Endothelial cell of umbilical vein (primary cell): ENCODE measurements around the gene PIKFYVE. TPM values are rescaled to one million over a fixed set of nuclear protein-coding genes. Genes with fewer than 3 reads are reported as not detected.

Experiments used
- BruUV-seq: library from RNA; stranded (reverse); fragments of 400-500 nt; replicated peaks from 2 replicates; lab custom pipeline; 2021; lab: Mats Ljungman, UMichigan
- CTCF ChIA-PET: fragments of 300-600, 350-600 bp; sonication (Branson Sonifier 250); formaldehyde crosslinking; loops from one replicate; lab custom pipeline; 2021; ENCODE audit warnings: antibody characterized with exemption, inconsistent platforms; lab: Charles Lee
- POLR2A ChIA-PET: fragments of 300-600, 350-600 bp; sonication (Branson Sonifier 250); formaldehyde crosslinking; loops from one replicate; lab custom pipeline; 2021; ENCODE audit warnings: antibody characterized with exemption, inconsistent platforms; lab: Charles Lee
- DNase-seq: peaks from one replicate; pipeline ENCODE4 v3.0.0-alpha.2; 2011; ENCODE audit warnings: low read depth, low spot score
- FAIRE-seq: peaks from 2 replicates; lab custom pipeline; 2011; peaks lifted over from hg19 to GRCh38; lab: Jason Lieb, UNC
- H2AFZ ChIP-seq: 2 replicates; pipeline ENCODE4 v1.6.0; 2012; ENCODE audit warnings: low read depth, low read length, control low read depth, inconsistent platforms
- H3K27ac ChIP-seq: 2 replicates; pipeline ENCODE4 v1.5.1; 2011; ENCODE audit warnings: low read depth, mild to moderate bottlenecking, control low read depth, low read length, moderate library complexity; ENCODE audit not compliant: insufficient read depth
- H3K27me3 ChIP-seq, 2 experiments: 2 replicates each; pipeline versions ENCODE4 v1.6.0 to v1.6.1; 2011; ENCODE audit warnings: low read length in 2 of 2, mixed read lengths in 1 of 2; ENCODE audit not compliant: control insufficient read depth in 2 of 2, insufficient read depth in 2 of 2
- H3K36me3 ChIP-seq, 2 experiments: 2 replicates in 1 of 2; 3 replicates in 1 of 2; pipeline ENCODE4 v1.5.1; 2011; ENCODE audit warnings: low read length in 2 of 2, mild to moderate bottlenecking in 1 of 2, moderate library complexity in 1 of 2; ENCODE audit not compliant: control insufficient read depth in 2 of 2, insufficient read depth in 2 of 2; ENCODE audit errors: extremely low read depth in 1 of 2
- H3K4me1 ChIP-seq: 3 replicates; pipeline ENCODE4 v1.5.1; 2011; ENCODE audit warnings: mild to moderate bottlenecking, low read length; ENCODE audit not compliant: control insufficient read depth, insufficient read depth; ENCODE audit errors: extremely low read depth
- H3K4me2 ChIP-seq: 2 replicates; pipeline ENCODE4 v1.6.1; 2011; ENCODE audit warnings: low read length, control low read depth, mixed read lengths; ENCODE audit not compliant: insufficient read depth
- H3K4me3 ChIP-seq, 3 experiments: fragments of 200-600 bp in 1 of 3; sonication (generic), shearing (Covaris generic) in 1 of 3; replicated peaks in 1 of 3; 2 replicates each; pipeline ENCODE4 v1.5.1; 2011 to 2016; ENCODE audit warnings: control low read depth in 3 of 3, low read length in 3 of 3, mild to moderate bottlenecking in 2 of 3, inconsistent platforms in 1 of 3, low read depth in 1 of 3, moderate library complexity in 1 of 3; ENCODE audit not compliant: insufficient read depth in 1 of 3
- H3K79me2 ChIP-seq: 2 replicates; pipeline ENCODE4 v1.6.0; 2012; ENCODE audit warnings: low read length, inconsistent platforms; ENCODE audit not compliant: control insufficient read depth, insufficient read depth
- H3K9ac ChIP-seq: replicated peaks from 2 replicates; pipeline ENCODE3; 2011; ENCODE audit warnings: low read length, control low read depth; ENCODE audit not compliant: insufficient read depth; ENCODE audit errors: extremely low read depth
- H3K9me1 ChIP-seq: replicated peaks from 3 replicates; pipeline ENCODE4 v1.6.0; 2011; ENCODE audit warnings: mild to moderate bottlenecking, low read length; ENCODE audit not compliant: control insufficient read depth, insufficient read depth; ENCODE audit errors: extremely low read depth
- H3K9me3 ChIP-seq: replicated peaks from 2 replicates; pipeline ENCODE4 v1.5.1; 2012; ENCODE audit warnings: low read length, inconsistent platforms; ENCODE audit not compliant: control insufficient read depth, insufficient read depth
- H4K20me1 ChIP-seq: replicated peaks from 2 replicates; pipeline ENCODE3; 2011; ENCODE audit warnings: mild to moderate bottlenecking, low read length; ENCODE audit not compliant: control insufficient read depth, insufficient read depth; ENCODE audit errors: extremely low read depth
- CTCF ChIP-seq, 2 donors: IDR thresholded peaks; 1 replicate in 1 of 2; 2 replicates in 1 of 2; pipeline ENCODE4 v1.5.1; 2011; ENCODE audit warnings: low read length in 2 of 2, mild to moderate bottlenecking in 2 of 2, moderate library complexity in 2 of 2, control low read depth in 1 of 2, inconsistent platforms in 1 of 2, low read depth in 1 of 2; ENCODE audit not compliant: insufficient read depth in 1 of 2; ENCODE audit errors: extremely low read depth in 1 of 2
- EZH2 ChIP-seq: IDR thresholded peaks from 2 replicates; pipeline ENCODE4 v1.6.1; 2012; ENCODE audit warnings: borderline replicate concordance, low read depth, mild to moderate bottlenecking, moderate library complexity, low read length, inconsistent platforms; ENCODE audit not compliant: severe bottlenecking
- FOS ChIP-seq: IDR thresholded peaks from 2 replicates; pipeline ENCODE4 v1.6.1; 2011; ENCODE audit warnings: mild to moderate bottlenecking, low read length, moderate library complexity, borderline replicate concordance; ENCODE audit not compliant: insufficient read depth
- GATA2 ChIP-seq: IDR thresholded peaks from 2 replicates; pipeline ENCODE4 v1.7.0; 2011; ENCODE audit warnings: low read depth, mild to moderate bottlenecking, moderate library complexity, mixed read lengths, low read length; ENCODE audit not compliant: insufficient read length, insufficient read depth
- JUN ChIP-seq: IDR thresholded peaks from 2 replicates; pipeline ENCODE4 v1.6.1; 2011; ENCODE audit warnings: borderline replicate concordance, low read depth; ENCODE audit not compliant: insufficient read length, insufficient read depth
- MAX ChIP-seq: IDR thresholded peaks from 2 replicates; pipeline ENCODE4 v1.6.1; 2011; ENCODE audit not compliant: insufficient read depth, insufficient read length
- MYC ChIP-seq: IDR thresholded peaks from one replicate; pipeline ENCODE4 v1.6.1; 2011; ENCODE audit warnings: mild to moderate bottlenecking, low read depth, low read length
- POLR2A ChIP-seq: IDR thresholded peaks from 2 replicates; pipeline ENCODE4 v1.6.1; 2012; ENCODE audit warnings: low read depth, mild to moderate bottlenecking, control low read depth, low read length
- POLR2AphosphoS5 ChIP-seq: IDR thresholded peaks from 2 replicates; pipeline ENCODE4 v1.6.1; 2012; ENCODE audit warnings: low read depth, mild to moderate bottlenecking, control low read depth, low read length, moderate library complexity; ENCODE audit not compliant: insufficient read depth
- dilution Hi-C: fragments of 300-500 bp; cut with MboI; formaldehyde crosslinking; loops from one replicate; pipeline ENCODE4 v1.15.0; 2019; ENCODE audit warnings: low sequenced_read_pairs; ENCODE audit not compliant: extremely low pct_ligation_motif_present
- intact Hi-C: fragments of 100-400 bp; cut with micrococcal nuclease; formaldehyde crosslinking; loops from one replicate; pipeline ENCODE4 v1.10.0; 2022
- polyA plus RNA-seq, 4 experiments: library from polyadenylated mRNA; depleted of rRNA in 3 of 4; stranded (reverse) in 3 of 4; unstranded in 1 of 4; fragments of >200 nt; gene quantifications; 2 replicates each; pipeline versions ENCODE4 v1.2.1 to v1.2.3, GENCODE V29; 2011 to 2012; ENCODE audit warnings: missing spikeins in 1 of 4
- total RNA-seq: library from RNA; stranded (reverse); gene quantifications from 2 replicates; pipeline ENCODE4 v1.2.3, GENCODE V29; 2021

The PIKFYVE gene
- total and polyA plus RNA-seq, 2 donors (not counting 3 experiments of a cell fraction or from before 2014, with no cell fraction given), result 9.0 to 28.2 TPM

- Histone ChIP-seq H3K36me3 (no peaks in the 10 kb centered on the region), H3K27ac (no peak overlapping the region), H2AFZ (no peak overlapping the region), H3K4me2 (no peak overlapping the region), H3K9me3 (no peaks in the 10 kb centered on the region), H3K79me2 (no peaks in the 10 kb centered on the region), H3K9me1 (no peaks in the 10 kb centered on the region), H4K20me1 (no peaks in the 10 kb centered on the region), H3K27me3 (no peaks in the 10 kb centered on the region), H3K9ac (no peak overlapping the region), H3K4me3 (no peak overlapping the region), H3K4me1 (no peaks in the 10 kb centered on the region)
- DNase-seq, result no peak
- BruUV-seq, result no TSS peak
- dilution Hi-C loops (no loop called here), intact Hi-C loops (no loop called here)
- no peak for FAIRE-seq
- TF ChIP-seq EZH2, result no peak
- TF ChIP-seq JUN, result no peak
- TF ChIP-seq POLR2A, result no peak
- no peak for TF ChIP-seq FOS
- TF ChIP-seq POLR2AphosphoS5, result no peak
- TF ChIP-seq MAX, result no peak
- no peak for TF ChIP-seq CTCF (IDR thresholded peaks at IDR 0.05; ENCODE audit: extremely low read depth in 1 of 2, insufficient read depth in 1 of 2, low read depth in 1 of 2, low read length in 2 of 2)
- TF ChIP-seq MYC, result no peak
- TF ChIP-seq GATA2, result no peak
- ChIA-PET POLR2A (no interaction called here), CTCF (interaction anchor here (1.2 kb wide), 1 partner anchor 19 kb away, joined by 3 read pairs; no protein-coding TSS in a partner anchor)
Measured at GRCh38 chr2:208366215-208367127, 100.4 kb downstream of the PIKFYVE start.
